Measurements from ENCODE around the gene CADPS. TPM values are rescaled to one million over a fixed set of nuclear protein-coding genes. Genes with fewer than 3 reads are reported as not detected.

Gene CADPS
- total and polyA plus RNA-seq, 2 donors = 2.3 to 4.4 TPM

DNA sequence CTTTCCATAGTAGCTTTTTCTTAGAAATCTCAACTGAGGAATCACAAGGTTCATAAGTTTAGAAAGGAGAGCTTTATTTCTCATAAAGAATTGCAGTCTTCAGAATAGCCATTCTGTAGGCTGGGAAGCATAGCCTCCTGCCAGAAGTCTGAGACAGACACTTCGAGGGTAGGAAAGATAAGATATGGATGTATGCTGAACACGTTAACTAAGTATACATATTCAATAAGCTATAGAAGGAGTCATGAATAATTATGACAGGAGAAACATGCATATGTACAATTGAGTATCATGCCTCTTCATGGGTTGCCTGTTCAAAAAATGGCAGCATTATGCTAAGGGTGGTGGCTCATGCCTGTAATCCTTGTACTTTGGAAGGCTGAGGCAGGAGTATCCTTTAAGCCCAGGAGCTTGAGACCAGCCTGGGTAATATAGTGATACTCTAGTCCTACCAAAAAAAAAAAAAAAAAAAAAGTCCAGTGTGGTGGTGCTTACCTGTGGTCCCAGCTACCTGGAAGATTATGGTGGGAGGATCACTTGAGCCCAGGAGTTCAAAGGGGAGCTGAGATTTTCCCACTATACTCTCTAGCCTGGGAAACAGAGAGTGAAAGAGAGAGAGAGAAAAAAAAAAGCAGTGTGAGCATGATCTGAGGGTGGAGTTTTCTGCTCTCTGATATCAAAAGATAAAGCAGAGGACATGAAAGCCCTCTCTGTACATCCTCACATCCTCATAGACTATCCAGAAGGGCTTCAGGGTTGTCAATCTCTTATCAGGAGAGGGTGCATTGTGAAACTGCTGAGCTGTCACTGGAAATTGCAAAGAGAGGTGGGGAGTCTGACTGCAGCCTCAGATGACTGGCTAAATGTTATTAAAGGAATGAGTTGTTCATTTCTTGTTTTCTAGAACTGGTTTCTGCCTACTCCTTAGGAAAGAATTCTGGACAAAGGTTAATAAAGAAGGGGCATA is 23.6 kb upstream of the CADPS start:
- Histone ChIP-seq H3K9me3 (ENCODE audit: control insufficient read depth in 2 of 2, insufficient read depth in 1 of 2, low read length in 1 of 2) (no peaks in the 10 kb centered on the region), H3K27me3 (ENCODE audit: control insufficient read depth in 2 of 2, insufficient read depth in 1 of 2, low read length in 1 of 2) (no peaks in the 10 kb centered on the region), H3K27ac (ENCODE audit: low read depth in 1 of 2, low read length in 1 of 2) (no peak overlapping the region), H3K36me3 (ENCODE audit: control insufficient read depth in 2 of 2, insufficient read depth in 2 of 2, low read length in 1 of 2) (no peaks in the 10 kb centered on the region), H3K4me3 (ENCODE audit: low read length in 2 of 2) (no peak overlapping the region), H3K4me1 (ENCODE audit: control insufficient read depth in 2 of 2, insufficient read depth in 2 of 2, low read length in 2 of 2) (no peaks in the 10 kb centered on the region)
- DNase-seq (ENCODE audit: low read depth in 6 of 9, low spot score in 9 of 9) = no peak
- 86% methylated on average over 2 of the region's 2 CpGs for WGBS

DNA sequence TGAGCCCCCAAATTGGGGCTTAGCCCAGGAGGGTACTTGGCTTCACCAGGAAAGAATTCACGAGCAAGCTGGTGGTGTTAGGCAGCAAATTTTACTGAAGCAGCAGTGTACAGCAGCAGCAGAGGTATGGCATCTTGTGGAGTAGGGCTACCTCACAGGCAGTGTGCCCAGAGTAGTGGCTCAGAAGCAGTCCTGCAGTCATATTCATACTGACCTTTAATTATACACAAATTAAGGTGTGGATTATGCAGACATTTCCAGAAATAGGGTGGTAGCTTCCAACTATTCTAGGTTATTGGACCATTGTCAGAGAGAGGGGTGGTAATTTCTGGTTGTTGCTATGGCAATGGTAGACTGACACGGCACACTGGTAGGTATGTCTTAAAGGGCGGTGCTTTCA is 20.7 kb upstream of the CADPS start:
- 95% methylated on average over 3 of the region's 3 CpGs for WGBS
- Histone ChIP-seq H3K4me1 (ENCODE audit: control insufficient read depth in 2 of 2, insufficient read depth in 2 of 2, low read length in 2 of 2) (no peaks in the 10 kb centered on the region), H3K4me3 (ENCODE audit: low read length in 2 of 2) (no peak overlapping the region), H3K36me3 (ENCODE audit: control insufficient read depth in 2 of 2, insufficient read depth in 2 of 2, low read length in 1 of 2) (no peaks in the 10 kb centered on the region), H3K9me3 (ENCODE audit: control insufficient read depth in 2 of 2, insufficient read depth in 1 of 2, low read length in 1 of 2) (no peaks in the 10 kb centered on the region), H3K27ac (ENCODE audit: low read depth in 1 of 2, low read length in 1 of 2) (no peak overlapping the region), H3K27me3 (ENCODE audit: control insufficient read depth in 2 of 2, insufficient read depth in 1 of 2, low read length in 1 of 2) (no peaks in the 10 kb centered on the region)
- no peak for DNase-seq (ENCODE audit: low read depth in 6 of 9, low spot score in 9 of 9)

DNA sequence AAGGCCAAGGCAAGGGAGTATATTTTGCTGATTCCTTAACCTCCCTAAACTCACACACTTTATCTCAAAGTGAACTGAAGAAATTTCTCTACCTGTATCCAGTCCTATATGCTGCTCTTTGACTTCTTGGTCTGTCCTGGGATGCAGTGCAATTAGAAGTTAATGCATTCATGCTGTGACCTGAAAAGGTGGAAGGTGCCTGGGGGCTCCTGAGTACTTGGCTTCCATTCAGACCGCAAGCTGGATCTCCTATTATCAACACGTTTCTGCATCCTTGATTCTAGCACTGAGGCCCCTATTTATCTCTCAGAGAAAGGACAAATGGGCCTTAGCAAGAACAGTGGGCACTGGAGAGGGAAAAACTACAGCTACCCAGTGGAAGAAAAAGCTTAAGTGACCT is 17.7 kb upstream of the CADPS start:
- no peaks in the 10 kb centered on the region for H3K27me3 ChIP-seq (ENCODE audit: control insufficient read depth in 2 of 2, insufficient read depth in 1 of 2, low read length in 1 of 2)
- no peak for DNase-seq (ENCODE audit: low read depth in 6 of 9, low spot score in 9 of 9)
- no peaks in the 10 kb centered on the region for H3K9me3 ChIP-seq (ENCODE audit: control insufficient read depth in 2 of 2, insufficient read depth in 1 of 2, low read length in 1 of 2)
- WGBS = 79% methylated on average over 2 of the region's 2 CpGs
- H3K4me1 ChIP-seq (ENCODE audit: control insufficient read depth in 2 of 2, insufficient read depth in 2 of 2, low read length in 2 of 2) = no peaks in the 10 kb centered on the region
- H3K4me3 ChIP-seq (ENCODE audit: low read length in 2 of 2) = no peak overlapping the region
- H3K27ac ChIP-seq (ENCODE audit: low read depth in 1 of 2, low read length in 1 of 2) = no peak overlapping the region
- H3K36me3 ChIP-seq (ENCODE audit: control insufficient read depth in 2 of 2, insufficient read depth in 2 of 2, low read length in 1 of 2) = no peaks in the 10 kb centered on the region

DNA sequence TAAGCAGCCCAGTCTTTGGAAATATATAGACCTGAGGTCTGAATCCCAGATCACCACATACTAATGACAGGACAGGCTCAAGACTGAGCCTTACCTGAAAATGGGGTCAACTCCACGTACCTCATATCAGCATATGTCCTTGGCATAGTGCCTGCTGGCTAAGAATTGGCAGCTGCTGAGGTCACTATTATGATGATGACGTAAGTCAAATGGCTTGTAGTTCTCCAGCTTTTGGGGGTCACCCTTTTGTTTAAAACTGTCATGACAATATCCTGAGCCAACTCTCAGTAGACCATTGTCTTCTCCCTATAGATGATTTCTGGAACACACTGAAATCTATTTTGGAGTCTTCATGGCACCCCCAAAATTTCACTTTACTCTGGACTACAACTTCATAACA is 16.8 kb upstream of the CADPS start:
- Histone ChIP-seq H3K4me3 (ENCODE audit: low read length in 2 of 2) (no peak overlapping the region), H3K27ac (ENCODE audit: low read depth in 1 of 2, low read length in 1 of 2) (no peak overlapping the region), H3K27me3 (ENCODE audit: control insufficient read depth in 2 of 2, insufficient read depth in 1 of 2, low read length in 1 of 2) (no peaks in the 10 kb centered on the region), H3K4me1 (ENCODE audit: control insufficient read depth in 2 of 2, insufficient read depth in 2 of 2, low read length in 2 of 2) (no peaks in the 10 kb centered on the region), H3K9me3 (ENCODE audit: control insufficient read depth in 2 of 2, insufficient read depth in 1 of 2, low read length in 1 of 2) (no peaks in the 10 kb centered on the region), H3K36me3 (ENCODE audit: control insufficient read depth in 2 of 2, insufficient read depth in 2 of 2, low read length in 1 of 2) (no peaks in the 10 kb centered on the region)
- WGBS = 91% methylated on average over 2 of the region's 2 CpGs
- DNase-seq (ENCODE audit: low read depth in 6 of 9, low spot score in 9 of 9) = no peak

DNA sequence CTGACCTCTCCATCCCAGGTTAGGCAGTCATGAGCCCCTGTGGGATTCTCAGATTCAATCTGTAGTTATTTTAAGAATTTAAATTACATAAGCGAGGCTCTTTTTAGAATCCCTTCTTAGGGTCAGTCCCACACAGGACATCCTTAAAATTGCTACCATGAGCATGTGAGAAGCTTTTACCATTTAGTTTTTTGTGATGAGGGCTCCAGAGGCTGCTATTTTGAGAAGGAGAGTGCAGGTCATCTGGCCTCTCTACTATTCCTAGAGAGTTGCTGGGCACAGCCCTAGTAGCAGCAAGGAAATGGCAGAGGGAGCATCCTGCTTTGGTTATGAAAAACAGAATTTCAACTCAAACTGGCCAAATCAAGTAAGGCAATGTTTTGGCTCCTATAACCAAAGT is 13.6 kb upstream of the CADPS start:
- no peaks in the 10 kb centered on the region for H3K27me3 ChIP-seq (ENCODE audit: control insufficient read depth in 2 of 2, insufficient read depth in 1 of 2, low read length in 1 of 2)
- DNase-seq (ENCODE audit: low read depth in 6 of 9, low spot score in 9 of 9) = no peak
- no peak overlapping the region for H3K4me3 ChIP-seq (ENCODE audit: low read length in 2 of 2)
- no peaks in the 10 kb centered on the region for H3K36me3 ChIP-seq (ENCODE audit: control insufficient read depth in 2 of 2, insufficient read depth in 2 of 2, low read length in 1 of 2)
- H3K4me1 ChIP-seq (ENCODE audit: control insufficient read depth in 2 of 2, insufficient read depth in 2 of 2, low read length in 2 of 2) = no peaks in the 10 kb centered on the region
- no peaks in the 10 kb centered on the region for H3K9me3 ChIP-seq (ENCODE audit: control insufficient read depth in 2 of 2, insufficient read depth in 1 of 2, low read length in 1 of 2)
- H3K27ac ChIP-seq (ENCODE audit: low read depth in 1 of 2, low read length in 1 of 2) = no peak overlapping the region
- WGBS = 96% methylated on average over 1 of the region's 1 CpG

DNA sequence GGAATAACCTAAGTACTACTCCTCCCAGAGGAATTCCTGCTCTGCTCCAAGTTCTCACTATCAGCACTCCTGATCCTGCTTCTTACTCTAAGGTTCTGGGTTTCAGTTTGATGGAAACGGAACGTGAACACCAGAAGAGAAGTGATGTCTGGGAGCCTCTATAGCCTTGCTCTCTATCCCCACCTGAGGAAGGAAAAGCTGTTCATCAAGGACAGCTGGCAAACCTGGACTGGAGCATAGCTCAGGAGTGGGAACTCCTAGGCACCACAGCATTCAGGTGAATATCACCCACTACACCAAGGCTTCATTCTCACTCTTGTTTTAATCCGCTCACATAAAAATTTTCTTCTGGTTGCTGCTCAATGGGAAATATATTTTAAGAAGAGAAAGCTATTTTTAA is 13.0 kb upstream of the CADPS start:
- no peaks in the 10 kb centered on the region for H3K9me3 ChIP-seq (ENCODE audit: control insufficient read depth in 2 of 2, insufficient read depth in 1 of 2, low read length in 1 of 2)
- DNase-seq (ENCODE audit: low read depth in 6 of 9, low spot score in 9 of 9) = no peak
- 37% methylated on average over 3 of the region's 3 CpGs for WGBS
- no peak overlapping the region for H3K4me3 ChIP-seq (ENCODE audit: low read length in 2 of 2)
- H3K27ac ChIP-seq (ENCODE audit: low read depth in 1 of 2, low read length in 1 of 2) = no peak overlapping the region
- no peaks in the 10 kb centered on the region for H3K36me3 ChIP-seq (ENCODE audit: control insufficient read depth in 2 of 2, insufficient read depth in 2 of 2, low read length in 1 of 2)
- no peaks in the 10 kb centered on the region for H3K27me3 ChIP-seq (ENCODE audit: control insufficient read depth in 2 of 2, insufficient read depth in 1 of 2, low read length in 1 of 2)
- H3K4me1 ChIP-seq (ENCODE audit: control insufficient read depth in 2 of 2, insufficient read depth in 2 of 2, low read length in 2 of 2) = no peaks in the 10 kb centered on the region

DNA sequence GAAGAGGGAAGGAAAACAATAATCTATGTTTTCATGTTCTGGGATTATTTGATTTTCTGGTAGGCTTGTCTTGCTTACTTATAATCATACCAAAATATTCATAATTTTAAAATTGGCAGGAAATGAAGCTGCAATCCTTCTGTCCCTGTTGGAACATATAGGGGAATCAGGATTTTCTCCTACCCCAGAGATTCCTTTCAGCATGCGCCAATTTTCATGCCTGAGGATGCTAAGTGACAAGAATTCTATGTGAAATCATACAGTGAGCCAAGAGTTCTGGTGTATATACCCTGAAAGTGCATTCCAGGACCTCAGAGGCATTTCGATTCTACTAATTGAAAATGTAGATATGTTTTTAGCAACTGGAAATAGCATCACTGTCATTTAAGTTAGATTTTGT is 9.9 kb upstream of the CADPS start:
- Histone ChIP-seq H3K4me1 (ENCODE audit: control insufficient read depth in 2 of 2, insufficient read depth in 2 of 2, low read length in 2 of 2) (no peaks in the 10 kb centered on the region), H3K27ac (ENCODE audit: low read depth in 1 of 2, low read length in 1 of 2) (no peak overlapping the region), H3K9me3 (ENCODE audit: control insufficient read depth in 2 of 2, insufficient read depth in 1 of 2, low read length in 1 of 2) (no peaks in the 10 kb centered on the region), H3K36me3 (ENCODE audit: control insufficient read depth in 2 of 2, insufficient read depth in 2 of 2, low read length in 1 of 2) (no peaks in the 10 kb centered on the region), H3K27me3 (ENCODE audit: control insufficient read depth in 2 of 2, insufficient read depth in 1 of 2, low read length in 1 of 2) (no peaks in the 10 kb centered on the region), H3K4me3 (ENCODE audit: low read length in 2 of 2) (no peak overlapping the region)
- 76% methylated on average over 2 of the region's 2 CpGs for WGBS
- no peak for DNase-seq (ENCODE audit: low read depth in 6 of 9, low spot score in 9 of 9)

DNA sequence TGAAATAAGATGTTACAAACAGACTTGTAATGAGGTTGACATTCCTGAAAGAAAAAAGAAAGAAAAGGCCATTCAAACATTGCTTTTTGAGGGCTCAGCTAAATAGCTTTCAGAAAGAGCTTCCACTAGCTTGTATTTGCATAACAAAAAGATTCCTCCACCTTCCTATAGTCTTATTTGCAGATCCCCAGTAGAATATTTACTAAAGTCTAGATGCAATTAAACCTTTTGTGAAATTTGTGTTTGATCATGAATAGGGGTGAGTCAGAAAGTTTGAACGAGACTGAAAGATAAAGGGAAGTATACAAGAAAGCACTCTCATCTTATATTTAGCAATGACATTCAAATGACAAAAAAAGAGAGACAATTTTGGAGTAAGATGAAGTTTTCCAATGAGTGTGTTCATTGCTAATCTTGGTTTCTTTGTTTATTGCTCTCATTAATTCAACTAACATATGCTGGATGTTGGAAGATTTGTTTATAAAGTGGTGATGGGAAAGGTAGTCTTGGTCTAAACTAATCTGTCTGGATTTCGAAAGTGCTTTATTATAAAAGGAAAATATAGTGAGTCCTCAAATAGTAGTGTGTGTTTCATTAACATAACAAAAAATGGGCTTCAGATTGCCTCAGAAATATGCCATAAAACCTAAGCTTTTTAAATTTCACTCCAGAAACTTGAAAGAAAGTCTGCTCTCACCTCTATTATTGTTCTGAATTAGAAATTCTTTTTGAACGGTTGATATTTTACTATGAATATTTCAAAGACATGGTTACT is 9.1 kb upstream of the CADPS start:
- no peak for DNase-seq (ENCODE audit: low read depth in 6 of 9, low spot score in 9 of 9)
- Histone ChIP-seq H3K4me1 (ENCODE audit: control insufficient read depth in 2 of 2, insufficient read depth in 2 of 2, low read length in 2 of 2) (no peaks in the 10 kb centered on the region), H3K4me3 (ENCODE audit: low read length in 2 of 2) (no peak overlapping the region), H3K36me3 (ENCODE audit: control insufficient read depth in 2 of 2, insufficient read depth in 2 of 2, low read length in 1 of 2) (no peaks in the 10 kb centered on the region), H3K9me3 (ENCODE audit: control insufficient read depth in 2 of 2, insufficient read depth in 1 of 2, low read length in 1 of 2) (no peaks in the 10 kb centered on the region), H3K27ac (ENCODE audit: low read depth in 1 of 2, low read length in 1 of 2) (no peak overlapping the region), H3K27me3 (ENCODE audit: control insufficient read depth in 2 of 2, insufficient read depth in 1 of 2, low read length in 1 of 2) (no peaks in the 10 kb centered on the region)
- 33% methylated on average over 3 of the region's 3 CpGs for WGBS

DNA sequence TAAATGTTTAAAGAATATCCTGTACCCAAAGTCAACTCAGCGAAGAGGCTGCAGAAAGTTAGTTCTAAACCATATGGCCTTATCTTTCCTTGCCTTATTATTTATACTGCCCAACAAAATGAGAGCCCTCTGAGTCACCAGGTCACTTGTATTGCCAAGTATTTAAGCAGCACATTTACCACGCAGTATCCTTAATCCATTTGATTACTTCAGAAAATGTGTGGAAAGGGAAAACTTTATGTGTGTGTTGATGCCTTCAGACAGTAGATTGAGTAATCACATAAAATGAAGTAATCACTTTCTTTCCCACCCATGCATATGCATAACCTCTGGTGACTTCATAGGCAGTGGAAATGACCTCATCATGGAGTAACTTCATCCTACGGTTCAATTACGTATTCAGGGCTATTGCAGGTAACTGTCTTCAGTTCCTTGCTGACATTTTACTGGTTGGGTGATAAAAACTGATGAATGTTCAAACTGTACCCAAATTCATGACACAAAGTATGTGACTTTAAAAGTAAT is 7.5 kb upstream of the CADPS start:
- H3K9me3 ChIP-seq (ENCODE audit: control insufficient read depth in 2 of 2, insufficient read depth in 1 of 2, low read length in 1 of 2) = no peaks in the 10 kb centered on the region
- H3K27ac ChIP-seq (ENCODE audit: low read depth in 1 of 2, low read length in 1 of 2) = no peak overlapping the region
- WGBS = 90% methylated on average over 4 of the region's 4 CpGs
- H3K27me3 ChIP-seq (ENCODE audit: control insufficient read depth in 2 of 2, insufficient read depth in 1 of 2, low read length in 1 of 2) = no peaks in the 10 kb centered on the region
- H3K4me3 ChIP-seq (ENCODE audit: low read length in 2 of 2) = no peak overlapping the region
- no peak for DNase-seq (ENCODE audit: low read depth in 6 of 9, low spot score in 9 of 9)
- no peaks in the 10 kb centered on the region for H3K4me1 ChIP-seq (ENCODE audit: control insufficient read depth in 2 of 2, insufficient read depth in 2 of 2, low read length in 2 of 2)
- no peaks in the 10 kb centered on the region for H3K36me3 ChIP-seq (ENCODE audit: control insufficient read depth in 2 of 2, insufficient read depth in 2 of 2, low read length in 1 of 2)
